GM19395 (cell line): ENCODE measurements around the gene RAPGEF6.
"Not testable (repeated sequence)": the region's sequence is repeated elsewhere in the genome, so short reads cannot be mapped to it uniquely, and the experiment has no call there.

ENCODE experiments used
- ATAC-seq: cut with Tn5 transposase; IDR thresholded peaks from one replicate; pipeline ENCODE4 v1.9.1; 2021; ENCODE audit warnings: mild to moderate bottlenecking, moderate library complexity; ENCODE audit not compliant: unreplicated experiment

The RAPGEF6 gene

DNA sequence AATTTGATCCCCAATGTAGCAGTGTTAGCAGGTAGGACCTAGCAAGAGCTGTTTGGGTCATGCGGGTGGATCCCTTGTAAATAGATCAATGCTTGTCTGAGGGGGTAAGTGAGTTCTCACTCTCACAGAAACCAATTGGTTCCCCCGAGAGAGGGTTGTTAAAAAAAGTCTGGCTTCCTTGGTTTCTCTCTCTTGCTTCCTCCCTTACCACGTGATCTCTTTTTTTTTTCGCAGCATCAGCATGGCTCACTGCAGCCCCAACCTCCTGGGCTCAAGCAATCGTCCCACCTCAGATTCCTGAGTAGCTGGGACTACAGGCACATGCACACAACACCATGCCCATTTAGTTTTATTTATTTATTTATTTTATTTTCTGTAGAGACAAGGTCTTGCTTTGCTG lies 26.4 kb downstream of the RAPGEF6 start:
- ATAC-seq, result no peak

DNA sequence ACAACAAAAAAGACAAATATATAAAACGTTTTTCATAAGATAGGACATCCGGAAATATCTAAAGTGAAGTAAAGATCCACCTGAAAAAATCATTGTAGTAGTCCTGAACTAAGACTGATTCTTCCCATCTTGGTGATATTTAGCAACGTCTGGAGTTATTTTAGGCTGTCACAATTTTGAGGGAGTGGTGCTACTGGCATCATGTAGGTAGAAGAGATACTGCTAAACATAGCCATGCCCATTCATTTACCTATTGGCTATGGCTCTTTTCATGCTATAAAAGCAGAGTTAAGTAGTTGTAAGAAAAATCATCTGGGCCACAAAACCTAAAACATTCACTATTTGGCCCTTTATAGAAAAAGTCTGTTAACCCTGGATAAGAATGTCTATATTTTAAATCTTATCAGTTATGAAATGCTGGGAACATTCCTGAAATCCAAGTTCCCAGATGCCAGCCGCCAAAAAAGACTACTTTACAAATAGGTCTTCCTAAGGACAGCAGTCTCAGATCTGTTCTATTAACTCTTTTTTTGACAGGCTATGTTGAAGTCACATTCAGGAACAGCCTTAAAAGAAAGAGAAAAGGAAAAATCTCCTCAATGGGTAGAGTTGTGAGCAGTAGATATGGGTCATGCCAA lies 27.0 kb downstream of the RAPGEF6 start:
- ATAC-seq, result no peak

DNA sequence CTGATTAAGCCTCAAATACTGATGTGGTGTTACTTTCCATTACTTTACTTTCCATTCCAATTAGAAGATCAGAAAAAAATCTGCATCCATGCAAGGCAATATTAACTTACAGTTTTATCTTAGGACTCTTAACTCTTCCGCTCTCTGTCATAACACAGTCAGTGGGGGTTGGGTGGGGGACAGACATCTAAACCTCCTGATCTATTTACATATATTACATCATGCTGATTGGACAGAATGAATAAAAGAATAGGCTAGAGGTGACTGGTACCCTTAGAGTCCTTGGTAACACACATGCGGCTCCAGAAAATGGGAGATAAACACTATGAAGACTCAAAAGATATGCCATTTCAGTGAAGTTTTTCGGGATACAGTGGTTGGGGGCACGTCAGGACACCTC lies 27.6 kb downstream of the RAPGEF6 start:
- ATAC-seq, result no peak

DNA sequence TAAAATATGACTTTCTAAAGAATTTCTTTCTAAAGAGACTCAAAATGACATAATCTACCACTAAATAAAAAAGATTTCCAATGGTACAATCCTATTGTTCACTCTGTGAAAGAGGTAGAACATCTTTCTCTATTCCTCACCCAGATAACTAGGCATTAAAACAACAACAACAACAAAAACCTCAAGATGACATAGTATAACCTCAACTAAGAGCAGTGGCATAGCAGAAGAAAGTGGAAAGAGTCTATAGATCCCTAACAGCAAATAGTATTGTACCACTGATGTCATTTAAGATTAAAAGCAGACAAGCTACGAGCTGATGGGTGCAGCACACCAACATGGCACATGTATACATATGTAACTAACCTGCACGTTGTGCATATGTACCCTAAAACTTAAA lies 29.9 kb downstream of the RAPGEF6 start:
- no peak for ATAC-seq

DNA sequence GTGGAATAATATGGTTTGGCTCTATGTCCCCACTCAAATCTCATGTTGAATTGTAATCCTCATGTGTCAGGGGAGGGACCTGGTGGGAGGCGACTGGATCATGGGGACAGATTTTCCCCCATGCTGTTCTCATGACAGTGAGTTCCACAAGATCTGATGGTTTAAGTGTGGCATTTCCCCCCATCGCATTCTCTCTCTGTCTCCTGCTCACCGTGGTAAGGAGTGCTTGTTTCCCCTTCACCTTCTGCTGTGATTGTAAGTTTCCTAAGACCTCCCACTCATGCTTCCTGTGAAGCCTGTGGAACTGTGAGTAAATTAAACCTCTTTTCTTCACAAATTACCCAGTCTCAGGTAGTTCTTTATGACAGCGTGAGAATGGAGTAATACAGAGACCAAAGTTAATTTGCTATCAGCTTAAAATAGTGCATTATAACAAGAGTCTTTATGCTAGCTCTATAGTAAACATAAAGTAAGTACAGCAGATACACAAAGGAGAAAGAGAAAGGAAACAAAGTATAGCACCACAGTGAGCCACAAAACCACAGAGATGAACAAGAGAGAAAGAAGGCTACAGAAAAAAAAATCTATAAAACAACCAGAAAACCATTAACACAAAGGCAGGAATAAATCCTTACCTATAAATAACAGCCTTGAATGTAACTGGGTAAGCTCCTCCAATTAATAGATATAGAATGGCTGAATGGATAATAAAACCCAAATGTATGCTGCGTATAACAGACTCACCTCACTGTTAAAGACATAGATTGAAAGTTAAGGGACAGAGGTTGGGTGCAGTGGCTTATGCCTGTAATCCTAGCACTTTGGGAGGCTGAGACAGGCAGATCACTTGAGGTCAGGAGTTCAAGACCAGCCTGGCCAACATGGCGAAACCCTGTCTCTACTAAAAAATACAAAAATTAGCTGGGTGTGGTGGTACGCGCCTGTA lies 39.7 kb downstream of the RAPGEF6 start:
- no peak for ATAC-seq

DNA sequence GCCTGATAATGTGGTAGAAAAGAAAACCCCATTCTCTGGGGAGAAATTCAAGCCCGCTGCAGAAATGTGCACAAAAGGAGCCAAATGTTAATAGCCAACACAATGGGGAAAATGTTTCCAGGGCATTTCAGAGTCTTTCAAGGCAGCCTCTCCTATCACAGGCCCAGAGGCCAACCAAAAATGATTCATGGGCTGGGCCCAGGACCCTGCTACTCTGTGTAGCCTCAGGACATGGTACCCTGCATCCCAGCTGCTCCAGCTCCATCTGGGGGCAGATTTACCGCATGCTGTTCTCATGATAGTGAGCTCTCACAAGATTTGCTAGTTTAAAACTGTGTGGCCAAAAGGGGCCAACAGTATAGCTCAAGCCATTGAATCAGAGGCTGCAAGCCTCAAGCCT lies 41.1 kb downstream of the RAPGEF6 start:
- no peak for ATAC-seq

- not testable (repeated sequence) for ATAC-seq
Measured at GRCh38 chr5:131593436-131593835, 41.6 kb downstream of the RAPGEF6 start.

DNA sequence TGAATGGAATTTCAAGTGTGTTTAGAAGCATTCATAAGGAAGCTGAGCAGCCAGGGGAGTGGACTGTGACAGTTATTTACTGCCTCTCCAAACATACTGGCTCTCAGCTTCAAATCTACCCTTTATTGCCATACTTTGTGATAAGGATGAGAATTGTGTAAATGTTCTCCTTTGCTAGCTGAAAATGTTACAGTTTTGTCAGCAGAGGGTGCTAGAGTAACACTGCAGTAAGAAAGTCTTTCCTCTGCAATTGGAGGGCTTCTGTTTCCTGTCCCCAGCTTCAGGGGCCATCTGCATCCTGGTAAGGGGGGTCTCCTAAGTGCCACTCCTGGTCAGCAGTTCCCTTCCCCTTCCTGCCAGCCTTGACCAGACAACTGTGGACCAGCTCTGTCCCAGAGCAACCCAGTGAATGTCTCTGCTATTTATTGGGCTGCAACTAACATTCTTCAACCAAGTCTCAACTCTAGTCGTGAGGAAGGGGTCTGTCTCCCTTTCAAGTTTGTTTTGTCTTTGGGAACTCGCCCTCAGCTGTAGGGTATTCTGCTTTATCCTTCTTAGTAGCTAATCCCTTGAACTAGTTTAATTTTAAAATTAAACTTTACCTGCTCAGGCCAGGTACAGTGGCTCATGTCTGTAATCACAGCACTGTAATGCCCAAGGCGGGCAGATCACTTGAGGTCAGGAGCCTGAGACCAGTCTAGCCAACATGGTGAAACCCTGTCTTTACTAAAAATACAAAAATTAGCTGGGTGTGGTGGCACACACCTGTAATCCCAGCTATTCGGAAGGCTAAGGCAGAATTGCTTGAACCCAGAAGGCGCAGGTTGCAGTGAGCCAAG lies 45.3 kb downstream of the RAPGEF6 start:
- ATAC-seq, result no peak

GRCh38 chr5:131587541-131587940 lies 47.5 kb downstream of the RAPGEF6 start:
- ATAC-seq, result no peak

DNA sequence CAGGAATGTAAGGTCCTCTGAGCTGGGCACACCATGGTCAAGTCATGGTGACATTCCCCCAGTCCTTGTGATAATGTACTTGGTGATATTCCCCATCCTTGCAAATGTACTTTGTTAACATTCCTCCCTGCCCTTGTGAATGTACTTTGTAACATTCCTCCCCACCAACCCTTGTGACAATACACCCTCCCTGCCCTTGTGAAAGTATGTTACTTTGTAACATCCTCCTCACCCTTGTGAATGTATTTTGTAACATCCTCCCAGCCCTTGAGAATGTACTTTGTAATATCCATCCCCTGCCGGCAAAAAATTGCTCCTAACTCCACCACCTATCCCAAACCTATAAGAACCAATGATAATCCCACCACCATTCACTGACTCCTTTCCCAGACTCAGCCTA lies 53.3 kb downstream of the RAPGEF6 start:
- no peak for ATAC-seq

DNA sequence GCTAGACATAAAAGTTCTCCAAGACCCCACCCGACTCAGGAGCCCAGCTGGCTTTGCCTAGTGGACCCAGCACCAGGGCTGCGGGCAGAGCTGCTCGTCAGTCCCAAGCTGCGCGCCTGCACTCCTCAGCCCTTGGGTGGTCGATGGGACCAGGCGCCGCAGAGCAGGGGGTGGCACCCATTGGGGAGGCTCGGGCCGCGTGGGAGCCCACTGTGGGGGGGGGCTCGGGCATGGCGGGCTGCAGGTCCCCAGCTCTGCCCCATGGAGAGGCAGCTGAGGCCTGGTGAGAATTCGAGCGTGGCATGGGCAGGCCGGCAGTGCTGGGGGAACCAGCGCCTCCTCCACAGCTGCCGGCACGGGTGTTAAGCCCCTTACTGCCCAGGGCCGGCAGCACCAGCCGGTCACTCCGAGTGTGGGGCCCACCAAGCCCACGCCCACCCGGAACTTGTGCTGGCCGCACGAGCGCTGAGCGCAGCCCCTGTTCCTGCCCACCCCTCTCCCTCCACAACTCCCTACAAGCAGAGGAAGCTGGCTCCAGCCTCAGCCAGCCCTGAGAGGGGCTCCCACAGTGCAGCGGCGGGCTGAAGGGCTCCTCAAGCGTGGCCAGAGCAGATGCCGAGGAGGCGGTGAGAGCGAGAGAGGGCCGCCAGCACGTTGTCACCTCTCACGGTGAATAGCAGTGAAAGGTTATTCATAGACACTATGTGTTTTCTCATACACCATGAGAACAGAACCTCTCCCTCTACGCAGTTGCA lies 54.9 kb downstream of the RAPGEF6 start:
- no peak for ATAC-seq

GRCh38 chr5:131575660-131576227 lies 59.3 kb downstream of the RAPGEF6 start:
- no peak for ATAC-seq

DNA sequence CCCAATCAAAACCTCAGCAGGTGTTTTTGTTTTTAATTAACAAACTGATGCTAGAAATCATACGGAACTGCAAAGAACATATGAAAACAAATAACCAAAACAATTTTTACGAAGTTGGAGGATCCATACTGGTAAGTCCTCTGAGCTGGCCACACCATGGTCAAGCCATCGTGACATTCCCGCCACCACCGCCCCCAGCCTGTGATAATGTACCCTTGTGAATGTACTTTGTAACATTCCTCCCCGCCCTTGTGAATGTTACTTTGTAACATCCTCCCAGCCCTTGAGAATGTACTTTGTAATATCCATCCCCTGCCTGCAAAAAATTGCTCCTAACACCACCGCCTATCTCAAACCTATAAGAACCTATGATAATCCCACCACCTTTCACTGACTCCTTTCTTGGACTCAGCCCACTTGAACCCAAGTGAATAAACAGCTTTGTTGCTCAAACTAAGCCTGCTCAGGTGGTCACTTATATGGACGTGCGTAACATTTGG lies 63.3 kb downstream of the RAPGEF6 start:
- ATAC-seq, result no peak

DNA sequence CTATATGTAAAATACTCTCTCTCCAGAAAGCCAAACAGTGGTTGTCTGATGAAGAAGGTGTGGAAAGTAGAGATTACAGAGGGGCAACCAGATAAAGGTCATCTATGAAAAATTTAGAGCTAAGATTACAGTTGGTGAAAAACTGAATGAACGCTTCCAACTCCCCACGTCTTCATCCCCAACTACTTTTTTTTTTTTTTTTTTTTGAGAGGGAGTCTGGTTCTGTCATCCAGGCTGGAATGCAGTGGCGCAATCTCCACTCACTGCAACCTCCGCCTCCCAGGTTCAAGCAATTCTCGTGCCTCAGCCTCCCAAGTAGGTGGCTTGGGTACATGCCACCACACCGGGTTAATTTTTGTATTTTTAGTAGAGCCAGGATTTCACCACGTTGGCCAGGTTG lies 64.3 kb downstream of the RAPGEF6 start:
- no peak for ATAC-seq

GRCh38 chr5:131564229-131564652 lies 70.8 kb downstream of the RAPGEF6 start:
- no peak for ATAC-seq

DNA sequence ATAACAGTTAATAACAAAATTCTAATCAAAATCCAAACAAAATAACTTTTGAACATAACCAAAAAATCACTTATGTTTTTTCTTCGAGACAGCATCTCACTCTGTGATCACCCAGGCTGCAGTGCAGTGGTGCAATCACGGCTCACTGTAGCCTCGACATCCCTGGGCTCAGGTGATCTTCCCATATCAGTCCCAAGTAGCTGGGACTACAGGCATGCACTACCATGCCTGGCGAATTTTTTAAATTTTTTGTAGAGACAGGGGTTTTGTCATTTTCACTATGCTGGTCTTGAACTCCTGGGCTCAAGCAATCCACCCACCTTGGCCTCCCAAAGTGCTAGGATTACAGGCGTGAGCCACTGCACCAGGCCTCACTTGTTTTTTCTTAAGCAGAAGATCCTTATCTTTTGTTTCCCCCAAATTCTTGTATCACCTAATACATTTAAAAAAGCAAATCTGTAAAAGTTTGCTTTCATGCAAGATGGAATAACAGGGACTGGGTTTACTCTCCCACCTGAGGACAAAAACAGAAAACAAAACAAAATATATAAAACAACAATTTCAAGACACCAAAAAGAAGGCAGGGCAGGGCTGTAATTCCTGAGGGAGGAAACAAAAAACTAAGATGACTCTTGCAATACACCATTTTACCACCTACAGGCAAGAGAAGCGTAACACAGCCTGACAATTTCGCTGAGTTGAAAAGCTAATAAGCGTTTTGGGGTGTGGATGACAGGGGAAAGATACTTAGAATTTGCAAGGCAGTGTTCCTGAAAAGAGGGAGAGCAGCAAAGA lies 71.4 kb downstream of the RAPGEF6 start:
- no peak for ATAC-seq

GRCh38 chr5:131550606-131551005 lies 84.4 kb downstream of the RAPGEF6 start:
- ATAC-seq, result no peak

- no peak for ATAC-seq
Measured at GRCh38 chr5:131548176-131548575, 86.9 kb downstream of the RAPGEF6 start.

DNA sequence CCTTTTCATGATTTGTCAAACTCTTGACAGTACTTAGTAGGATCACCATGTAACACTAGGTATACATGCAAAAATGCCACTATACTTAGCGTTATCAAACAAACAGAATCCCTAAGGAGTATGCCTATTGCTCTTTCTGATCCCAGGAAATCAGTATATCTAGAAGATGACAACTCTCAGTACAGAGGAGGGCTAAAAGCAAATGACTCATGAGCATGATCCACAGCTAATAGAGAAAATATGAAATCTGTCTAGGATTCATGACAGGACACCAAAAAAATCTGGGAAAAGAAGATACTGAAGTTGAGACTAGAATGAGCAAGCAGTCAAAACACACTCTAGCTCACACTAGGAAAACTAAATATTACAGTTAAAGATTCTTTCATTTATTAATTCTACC lies 89.2 kb downstream of the RAPGEF6 start:
- no peak for ATAC-seq
